IPS DF 4.7 (cell line): Measurements from ENCODE around the gene LINC01488.

Experiments
- DNase-seq: peaks from one replicate; pipeline ENCODE4 v3.0.0-alpha.2; 2013; ENCODE audit warnings: low spot score; ENCODE audit errors: extremely low read depth

Gene LINC01488

GRCh38 chr11:69479591-69480271 is 1.7 kb upstream of the LINC01488 start:
- no peak for DNase-seq

GRCh38 chr11:69480547-69481392 is 693 bp upstream of the LINC01488 start:
- no peak for DNase-seq

- DNase-seq: no peak
Observed at GRCh38 chr11:69482322-69482721, 859 bp downstream of the LINC01488 start.

- no peak for DNase-seq
Observed at GRCh38 chr11:69483170-69483569, 1.7 kb downstream of the LINC01488 start.

- no peak for DNase-seq
Observed at GRCh38 chr11:69483691-69484426, 2.4 kb downstream of the LINC01488 start.

GRCh38 chr11:69484427-69485259 is 3.2 kb downstream of the LINC01488 start:
- DNase-seq: no peak

GRCh38 chr11:69485337-69486041 is 4.0 kb downstream of the LINC01488 start:
- no peak for DNase-seq

GRCh38 chr11:69486056-69486772 is 4.8 kb downstream of the LINC01488 start:
- DNase-seq: no peak

GRCh38 chr11:69486773-69487291 is 5.4 kb downstream of the LINC01488 start:
- no peak for DNase-seq

GRCh38 chr11:69487391-69487790 is 5.9 kb downstream of the LINC01488 start:
- no peak for DNase-seq

GRCh38 chr11:69487849-69488542 is 6.5 kb downstream of the LINC01488 start:
- no peak for DNase-seq

- no peak for DNase-seq
Observed at GRCh38 chr11:69488543-69488940, 7.1 kb downstream of the LINC01488 start.

- DNase-seq: no peak
Observed at GRCh38 chr11:69489031-69489745, 7.7 kb downstream of the LINC01488 start.

- DNase-seq: no peak
Observed at GRCh38 chr11:69489746-69490365, 8.4 kb downstream of the LINC01488 start.

- no peak for DNase-seq
Observed at GRCh38 chr11:69490516-69490915, 9.1 kb downstream of the LINC01488 start.

GRCh38 chr11:69491071-69492031 is 9.9 kb downstream of the LINC01488 start:
- DNase-seq: no peak
